Epithelial cell of esophagus (primary cell): ENCODE measurements around the gene APOBEC3F.
A peak's percentile ranks its signal among the peaks of the same experiment; 100 is the strongest.
"Not testable (repeated sequence)": the region's sequence is repeated elsewhere in the genome, so short reads cannot be mapped to it uniquely, and the experiment has no call there.

Experiments used
- DNase-seq: peaks from one replicate; pipeline ENCODE4 v3.0.0; 2010; ENCODE audit warnings: low read depth
- H3K4me3 ChIP-seq: 2 replicates; pipeline ENCODE4 v1.5.1; 2011; ENCODE audit warnings: mild to moderate bottlenecking, low read length, control low read depth
- CTCF ChIP-seq: IDR thresholded peaks from 2 replicates; pipeline ENCODE4 v1.5.1; 2011; ENCODE audit warnings: low read depth, mild to moderate bottlenecking, low read length, control low read depth, inconsistent platforms; ENCODE audit not compliant: insufficient read depth; ENCODE audit errors: missing control alignments

APOBEC3F gene

GRCh38 chr22:39055658-39056057 lies 15.0 kb downstream of the APOBEC3F start:
- no peak for TF ChIP-seq CTCF
- DNase-seq: no peak
- H3K4me3 ChIP-seq: no peak overlapping the region

- DNase-seq, H3K4me3 ChIP-seq: not testable (repeated sequence)
Observed at GRCh38 chr22:39061290-39061689, 20.6 kb downstream of the APOBEC3F start.

DNA sequence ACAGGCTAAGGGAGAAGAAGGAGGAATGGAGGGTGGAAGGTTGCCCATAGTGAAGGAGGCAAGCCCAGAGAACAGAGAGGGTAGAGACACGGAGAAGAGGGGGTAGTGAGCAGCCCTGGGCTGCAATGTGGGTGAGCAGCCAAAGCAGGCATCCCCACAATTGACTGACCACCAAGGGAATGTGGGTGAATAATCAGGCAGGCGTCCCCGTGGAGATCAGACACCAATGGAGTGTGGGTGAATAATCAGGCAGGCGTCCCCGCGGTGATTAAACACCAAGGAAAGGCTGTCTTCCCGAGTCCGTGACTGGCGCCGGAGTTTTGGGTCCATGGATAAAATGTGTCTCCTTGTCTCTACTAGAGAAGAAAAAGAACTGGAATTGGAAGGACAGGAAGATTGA lies 21.3 kb downstream of the APOBEC3F start:
- not testable (repeated sequence) for H3K4me3 ChIP-seq, DNase-seq

GRCh38 chr22:39063904-39064303 lies 23.2 kb downstream of the APOBEC3F start:
- DNase-seq, H3K4me3 ChIP-seq: not testable (repeated sequence)

DNA sequence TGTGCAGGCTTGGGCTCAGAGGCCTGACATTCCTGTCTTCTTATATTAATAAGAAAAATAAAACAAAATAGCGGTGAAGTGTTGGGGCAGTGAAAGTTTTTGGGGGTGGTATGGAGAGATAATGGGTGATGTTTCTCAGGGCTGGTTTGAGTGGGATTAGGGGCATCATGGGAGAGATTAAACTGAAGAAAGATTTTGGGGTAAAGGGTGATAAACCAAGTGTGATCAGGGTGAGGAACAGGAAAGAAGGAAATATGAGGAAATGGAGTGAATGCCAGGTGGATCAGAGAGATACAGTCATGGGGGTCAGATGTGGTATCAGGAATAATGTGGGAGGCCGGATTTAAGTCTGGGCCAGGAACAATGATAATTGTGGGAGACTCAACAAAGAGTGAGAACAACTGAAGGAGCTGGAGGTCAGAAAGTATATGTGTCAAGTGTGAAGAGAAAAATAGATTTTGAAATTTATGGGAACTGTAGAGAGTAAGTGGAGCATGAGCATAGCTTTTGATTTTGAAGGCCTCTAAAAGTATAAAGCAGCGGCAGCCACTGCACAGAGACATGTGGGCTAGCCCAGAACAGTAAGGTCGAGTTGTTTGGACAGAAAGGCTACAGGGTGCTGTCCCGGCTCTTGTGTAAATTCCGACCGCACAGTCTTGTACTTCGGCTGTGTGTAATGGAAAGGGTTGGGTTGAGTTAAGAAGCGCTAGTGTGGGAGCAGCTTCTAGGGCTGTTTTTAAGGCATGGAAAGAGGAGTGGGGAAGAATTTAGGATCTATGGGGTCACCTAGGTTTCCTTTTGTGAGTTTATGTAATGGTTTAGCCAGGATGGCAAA lies 26.0 kb downstream of the APOBEC3F start:
- H3K4me3 ChIP-seq: not testable (repeated sequence)
- DNase-seq: peak; percentile 11

DNA sequence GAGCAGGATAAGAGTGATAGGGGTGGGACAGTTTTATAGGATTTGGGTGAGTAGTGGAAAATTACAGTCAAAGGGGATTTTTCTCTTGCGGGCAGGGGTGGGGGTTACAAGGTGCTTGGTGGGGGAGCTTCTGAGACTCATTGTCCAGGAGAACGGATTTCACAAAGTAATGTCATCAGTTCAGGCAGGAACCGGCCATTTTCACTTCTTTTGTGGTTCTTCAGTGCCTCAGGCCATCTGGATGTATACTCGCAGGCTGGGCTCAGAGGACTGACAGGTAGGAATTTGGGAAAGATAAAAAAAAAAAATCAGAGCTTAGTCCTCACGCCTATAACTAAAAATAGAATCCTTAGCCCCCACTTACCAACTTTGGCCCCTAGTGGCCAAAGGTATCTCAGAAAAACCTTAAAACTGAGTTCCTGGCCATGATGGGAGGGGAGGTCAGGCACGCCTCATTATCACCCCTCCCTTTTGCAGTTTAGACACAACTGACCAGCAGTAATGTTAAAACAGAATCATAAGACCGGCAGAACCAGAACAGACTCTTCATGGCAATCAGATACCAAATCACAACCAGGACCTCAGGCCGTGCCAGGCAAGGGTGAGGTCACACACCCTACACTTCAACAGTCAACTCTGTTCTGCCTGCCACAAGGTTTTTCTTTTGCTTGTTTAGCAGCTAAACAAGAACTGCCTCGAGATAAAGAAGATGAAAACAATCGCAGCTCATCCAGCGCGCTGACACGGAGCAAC lies 27.5 kb downstream of the APOBEC3F start:
- no peak for DNase-seq
- H3K4me3 ChIP-seq: no peak overlapping the region
- TF ChIP-seq CTCF: no peak

DNA sequence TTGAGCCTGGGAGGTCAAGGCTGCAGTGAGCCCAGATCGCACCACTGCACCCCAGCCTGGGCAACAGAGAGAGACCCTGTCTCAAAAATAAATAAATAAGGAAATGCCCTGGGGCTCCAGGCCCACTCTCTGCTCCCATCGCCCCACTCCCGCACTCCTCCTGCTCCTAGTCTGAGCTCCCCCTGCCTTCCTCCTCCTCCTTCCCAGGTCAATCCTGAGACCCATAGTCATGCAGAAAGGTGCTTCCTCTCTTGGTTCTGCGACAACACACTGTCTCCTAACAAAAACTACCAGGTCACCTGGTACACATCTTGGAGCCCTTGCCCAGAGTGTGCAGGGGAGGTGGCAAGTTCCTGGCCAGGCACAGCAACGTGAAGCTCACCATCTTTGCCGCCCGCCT lies 29.5 kb downstream of the APOBEC3F start:
- DNase-seq: no peak
- TF ChIP-seq CTCF: no peak
- no peak overlapping the region for H3K4me3 ChIP-seq

GRCh38 chr22:39072581-39072981 lies 31.9 kb downstream of the APOBEC3F start:
- DNase-seq, H3K4me3 ChIP-seq: not testable (repeated sequence)

- H3K4me3 ChIP-seq: no peak overlapping the region
- no peak for TF ChIP-seq CTCF
- no peak for DNase-seq
Observed at GRCh38 chr22:39073981-39074380, 33.3 kb downstream of the APOBEC3F start.

DNA sequence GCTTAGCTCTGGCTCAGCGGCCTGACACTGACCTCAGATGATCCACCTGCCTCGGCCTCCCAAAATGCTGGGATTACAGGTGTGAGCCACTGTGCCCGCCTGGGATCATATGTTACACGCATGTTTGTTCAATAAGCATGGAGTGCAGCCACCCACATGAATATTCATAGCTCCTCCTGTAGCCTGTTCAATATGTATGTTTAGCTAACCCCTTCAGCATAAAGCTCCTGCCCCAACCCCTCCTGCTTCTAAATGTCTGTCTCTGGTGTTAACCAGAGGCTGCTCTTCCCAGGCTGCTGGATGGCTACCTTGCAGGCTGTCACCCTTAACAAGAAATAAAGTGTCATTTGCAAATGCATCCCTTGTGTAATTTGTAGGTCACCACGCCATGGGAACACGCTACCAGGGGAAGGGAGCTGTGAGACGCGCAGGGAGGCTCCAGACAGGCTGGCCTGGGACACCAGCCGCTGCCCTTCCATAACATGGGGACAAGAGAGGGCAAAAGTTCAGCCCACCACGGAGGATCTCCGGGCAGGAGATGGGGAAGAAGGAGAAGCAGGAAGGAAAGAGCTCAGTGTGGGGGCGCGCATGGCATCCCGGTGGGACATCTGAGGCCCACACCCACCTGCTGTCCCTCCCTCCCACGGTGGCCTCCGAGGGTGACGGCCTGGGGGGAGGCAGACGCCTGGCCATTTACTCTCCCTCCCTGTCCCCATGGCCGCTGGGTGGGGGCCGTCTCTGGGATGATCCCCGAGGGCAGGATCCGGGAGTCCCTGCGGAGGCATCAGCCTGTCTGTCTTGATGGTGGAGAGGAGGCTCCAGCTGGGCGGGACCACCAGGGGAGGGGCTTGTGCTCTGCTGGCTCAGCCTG lies 35.7 kb downstream of the APOBEC3F start:
- not testable (repeated sequence) for DNase-seq, H3K4me3 ChIP-seq

GRCh38 chr22:39077026-39077840 lies 36.6 kb downstream of the APOBEC3F start, which contains the start of gene APOBEC3G:
APOBEC3G (plus strand) TSS chr22:39077275; CDS start chr22:39077362, 87 bp downstream.
- DNase-seq: not testable (repeated sequence)

GRCh38 chr22:39077912-39078311 lies 37.2 kb downstream of the APOBEC3F start:
- not testable (repeated sequence) for H3K4me3 ChIP-seq, DNase-seq

More at GRCh38 chr22:39077026-39077840, 36.6 kb downstream of the APOBEC3F start, which contains the start of gene APOBEC3G:
- not testable (repeated sequence) for H3K4me3 ChIP-seq
